RWPE2 (cell line): ENCODE measurements around the gene KCTD1.

Experiments used
- ATAC-seq: fragments of 200-7000 bp; cut with Tn5 transposase; 3 replicates; pipeline ENCODE4 v1.9.1; 2021; ENCODE audit warnings: low read depth
- DNase-seq: peaks from one replicate; pipeline ENCODE4 v3.0.0-alpha.2; 2020; ENCODE audit warnings: low spot score
- H3K27ac ChIP-seq: fragments of 450-650 bp; 2 replicates; pipeline ENCODE4 v1.5.1; 2017; ENCODE audit warnings: mild to moderate bottlenecking; ENCODE audit not compliant: poor library complexity, severe bottlenecking
- H3K27me3 ChIP-seq: fragments of 250-450 bp; sonication (Bioruptor Pico); 2 replicates; pipeline ENCODE4 v1.5.1; 2021; ENCODE audit warnings: mild to moderate bottlenecking, moderate library complexity; ENCODE audit not compliant: insufficient read depth, poor library complexity, severe bottlenecking
- H3K36me3 ChIP-seq: fragments of 250-450 bp; sonication (Bioruptor Pico); 2 replicates; pipeline ENCODE4 v1.5.1; 2020; ENCODE audit warnings: low read depth, mild to moderate bottlenecking, moderate library complexity
- H3K4me1 ChIP-seq: fragments of 250-450 bp; sonication (Bioruptor Pico); 2 replicates; pipeline ENCODE4 v1.5.1; 2021; ENCODE audit warnings: mild to moderate bottlenecking, moderate library complexity; ENCODE audit not compliant: insufficient read depth, poor library complexity, severe bottlenecking
- H3K4me3 ChIP-seq: fragments of 250-450 bp; sonication (Bioruptor Pico); 2 replicates; pipeline ENCODE4 v1.5.1; 2021; ENCODE audit warnings: mild to moderate bottlenecking, moderate library complexity; ENCODE audit not compliant: severe bottlenecking
- H3K9me3 ChIP-seq: fragments of 250-450 bp; sonication (Bioruptor Pico); 2 replicates; pipeline ENCODE4 v1.5.1; 2021; ENCODE audit warnings: mild to moderate bottlenecking, moderate library complexity; ENCODE audit not compliant: severe bottlenecking
- CTCF ChIP-seq: fragments of 450-650 bp; IDR thresholded peaks from one replicate; pipeline ENCODE4 v1.5.1; 2017; ENCODE audit warnings: mild to moderate bottlenecking, moderate library complexity; ENCODE audit not compliant: poor library complexity, severe bottlenecking

The KCTD1 gene

GRCh38 chr18:26575865-26576217, 27.5 kb upstream of the KCTD1 start:
- no peak overlapping the region for H3K4me3 ChIP-seq

GRCh38 chr18:26574958-26575864, 26.9 kb upstream of the KCTD1 start:
- Histone ChIP-seq H3K36me3 (no peaks in the 10 kb centered on the region), H3K4me3 (peak overlapping the region; percentile 18), H3K9me3 (no peaks in the 10 kb centered on the region), H3K27me3 (no peaks in the 10 kb centered on the region), H3K4me1 (peaks cover 14% of the 10 kb centered on the region), H3K27ac (peak overlapping the region; percentile 28)
- ATAC-seq = peak; percentile 35
- peak; percentile 52 for DNase-seq
- TF ChIP-seq CTCF = no peak

More at GRCh38 chr18:26575865-26576217, 27.5 kb upstream of the KCTD1 start:
- Histone ChIP-seq H3K9me3 (no peaks in the 10 kb centered on the region), H3K27me3 (no peaks in the 10 kb centered on the region), H3K27ac (peak overlapping the region; percentile 28), H3K36me3 (no peaks in the 10 kb centered on the region), H3K4me1 (peaks cover 21% of the 10 kb centered on the region)
- ATAC-seq = peak; percentile 32
- TF ChIP-seq CTCF = no peak
- DNase-seq = no peak

- TF ChIP-seq CTCF = no peak
- ATAC-seq (no peak), DNase-seq (no peak)
- Histone ChIP-seq H3K4me1 (peaks cover 4% of the 10 kb centered on the region), H3K27me3 (no peaks in the 10 kb centered on the region), H3K36me3 (no peaks in the 10 kb centered on the region), H3K27ac (no peak overlapping the region), H3K4me3 (no peak overlapping the region), H3K9me3 (no peaks in the 10 kb centered on the region)
Measured at GRCh38 chr18:26568926-26569665, 20.7 kb upstream of the KCTD1 start.

GRCh38 chr18:26568513-26568912, 20.2 kb upstream of the KCTD1 start:
- DNase-seq (no peak), ATAC-seq (no peak)
- H3K27me3 ChIP-seq = no peaks in the 10 kb centered on the region
- H3K4me3 ChIP-seq = no peak overlapping the region
- no peak for TF ChIP-seq CTCF
- H3K9me3 ChIP-seq = no peaks in the 10 kb centered on the region
- H3K36me3 ChIP-seq = no peaks in the 10 kb centered on the region
- H3K27ac ChIP-seq = no peak overlapping the region
- peaks cover 4% of the 10 kb centered on the region for H3K4me1 ChIP-seq
